ENCODE measurements around the gene XXYLT1.

GRCh38 chr3:195119461-195120266 lies 151.3 kb downstream of the XXYLT1 start:
- TF ChIP-seq BRCA1 (IDR thresholded peaks at IDR 0.05) (no peak), BRCA1 (CRISPR knock-in tag; IDR thresholded peaks at IDR 0.05) (no peak), SETDB1 (IDR thresholded peaks at IDR 0.05; ENCODE audit: low read length) (no peak), RNF219 (CRISPR knock-in tag; IDR thresholded peaks at IDR 0.05) (no peak), CTCF (IDR thresholded peaks at IDR 0.05 in 2 of 3, conservative IDR thresholded peaks at IDR 0.05 in 1 of 3; ENCODE audit: insufficient read depth in 2 of 3, low read depth in 1 of 3, low read length in 3 of 3) (no peak), POLR2A (conservative IDR thresholded peaks at IDR 0.05) (no peak), SMC3 (conservative IDR thresholded peaks at IDR 0.05; ENCODE audit: insufficient read depth, low read depth, low read length) (no peak)
- TF ChIP-seq, protein P1, sequence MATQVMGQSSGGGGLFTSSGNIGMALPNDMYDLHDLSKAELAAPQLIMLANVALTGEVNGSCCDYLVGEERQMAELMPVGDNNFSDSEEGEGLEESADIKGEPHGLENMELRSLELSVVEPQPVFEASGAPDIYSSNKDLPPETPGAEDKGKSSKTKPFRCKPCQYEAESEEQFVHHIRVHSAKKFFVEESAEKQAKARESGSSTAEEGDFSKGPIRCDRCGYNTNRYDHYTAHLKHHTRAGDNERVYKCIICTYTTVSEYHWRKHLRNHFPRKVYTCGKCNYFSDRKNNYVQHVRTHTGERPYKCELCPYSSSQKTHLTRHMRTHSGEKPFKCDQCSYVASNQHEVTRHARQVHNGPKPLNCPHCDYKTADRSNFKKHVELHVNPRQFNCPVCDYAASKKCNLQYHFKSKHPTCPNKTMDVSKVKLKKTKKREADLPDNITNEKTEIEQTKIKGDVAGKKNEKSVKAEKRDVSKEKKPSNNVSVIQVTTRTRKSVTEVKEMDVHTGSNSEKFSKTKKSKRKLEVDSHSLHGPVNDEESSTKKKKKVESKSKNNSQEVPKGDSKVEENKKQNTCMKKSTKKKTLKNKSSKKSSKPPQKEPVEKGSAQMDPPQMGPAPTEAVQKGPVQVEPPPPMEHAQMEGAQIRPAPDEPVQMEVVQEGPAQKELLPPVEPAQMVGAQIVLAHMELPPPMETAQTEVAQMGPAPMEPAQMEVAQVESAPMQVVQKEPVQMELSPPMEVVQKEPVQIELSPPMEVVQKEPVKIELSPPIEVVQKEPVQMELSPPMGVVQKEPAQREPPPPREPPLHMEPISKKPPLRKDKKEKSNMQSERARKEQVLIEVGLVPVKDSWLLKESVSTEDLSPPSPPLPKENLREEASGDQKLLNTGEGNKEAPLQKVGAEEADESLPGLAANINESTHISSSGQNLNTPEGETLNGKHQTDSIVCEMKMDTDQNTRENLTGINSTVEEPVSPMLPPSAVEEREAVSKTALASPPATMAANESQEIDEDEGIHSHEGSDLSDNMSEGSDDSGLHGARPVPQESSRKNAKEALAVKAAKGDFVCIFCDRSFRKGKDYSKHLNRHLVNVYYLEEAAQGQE (IDR thresholded peaks at IDR 0.05; ENCODE audit: borderline replicate concordance), result no peak
- TF ChIP-seq, protein P1 (CRISPR knock-in tag; IDR thresholded peaks at IDR 0.05; ENCODE audit: low read depth), result no peak
- TF ChIP-seq, protein P2, sequence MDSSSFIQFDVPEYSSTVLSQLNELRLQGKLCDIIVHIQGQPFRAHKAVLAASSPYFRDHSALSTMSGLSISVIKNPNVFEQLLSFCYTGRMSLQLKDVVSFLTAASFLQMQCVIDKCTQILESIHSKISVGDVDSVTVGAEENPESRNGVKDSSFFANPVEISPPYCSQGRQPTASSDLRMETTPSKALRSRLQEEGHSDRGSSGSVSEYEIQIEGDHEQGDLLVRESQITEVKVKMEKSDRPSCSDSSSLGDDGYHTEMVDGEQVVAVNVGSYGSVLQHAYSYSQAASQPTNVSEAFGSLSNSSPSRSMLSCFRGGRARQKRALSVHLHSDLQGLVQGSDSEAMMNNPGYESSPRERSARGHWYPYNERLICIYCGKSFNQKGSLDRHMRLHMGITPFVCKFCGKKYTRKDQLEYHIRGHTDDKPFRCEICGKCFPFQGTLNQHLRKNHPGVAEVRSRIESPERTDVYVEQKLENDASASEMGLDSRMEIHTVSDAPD (CRISPR knock-in tag; IDR thresholded peaks at IDR 0.05), result no peak

Data from K562 (cell line).